Femur (tissue), 1 donor: ENCODE data around the gene CCDC171.
A peak's percentile ranks its signal among the peaks of the same experiment; 100 is the strongest.
"Not testable (repeated sequence)": the region's sequence is repeated elsewhere in the genome, so short reads cannot be mapped to it uniquely, and the experiment has no call there.

Source experiments
- DNase-seq: peaks from one replicate; pipeline ENCODE4 v3.0.0-alpha.2; 2017

The CCDC171 gene

DNA sequence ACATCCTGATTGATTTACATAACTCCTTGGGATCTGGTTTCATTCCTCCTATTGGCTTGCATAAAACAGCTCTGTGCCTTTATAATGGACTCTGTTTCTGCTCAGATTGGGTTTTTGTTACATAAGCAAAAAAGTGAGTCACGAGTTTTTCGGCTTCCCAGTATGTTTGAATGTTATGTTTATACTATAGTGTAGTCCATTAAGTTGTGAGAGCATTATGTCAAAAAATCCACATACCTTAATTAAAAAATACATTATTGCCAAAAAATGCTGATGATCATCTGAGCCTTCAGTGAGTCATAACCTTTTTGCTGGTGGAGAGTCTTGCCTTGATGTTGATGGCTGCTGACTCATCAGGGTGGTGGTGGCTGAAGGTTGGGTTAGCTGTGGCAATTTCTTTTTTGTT, 144.6 kb downstream of the CCDC171 start:
- no peak for DNase-seq

DNA sequence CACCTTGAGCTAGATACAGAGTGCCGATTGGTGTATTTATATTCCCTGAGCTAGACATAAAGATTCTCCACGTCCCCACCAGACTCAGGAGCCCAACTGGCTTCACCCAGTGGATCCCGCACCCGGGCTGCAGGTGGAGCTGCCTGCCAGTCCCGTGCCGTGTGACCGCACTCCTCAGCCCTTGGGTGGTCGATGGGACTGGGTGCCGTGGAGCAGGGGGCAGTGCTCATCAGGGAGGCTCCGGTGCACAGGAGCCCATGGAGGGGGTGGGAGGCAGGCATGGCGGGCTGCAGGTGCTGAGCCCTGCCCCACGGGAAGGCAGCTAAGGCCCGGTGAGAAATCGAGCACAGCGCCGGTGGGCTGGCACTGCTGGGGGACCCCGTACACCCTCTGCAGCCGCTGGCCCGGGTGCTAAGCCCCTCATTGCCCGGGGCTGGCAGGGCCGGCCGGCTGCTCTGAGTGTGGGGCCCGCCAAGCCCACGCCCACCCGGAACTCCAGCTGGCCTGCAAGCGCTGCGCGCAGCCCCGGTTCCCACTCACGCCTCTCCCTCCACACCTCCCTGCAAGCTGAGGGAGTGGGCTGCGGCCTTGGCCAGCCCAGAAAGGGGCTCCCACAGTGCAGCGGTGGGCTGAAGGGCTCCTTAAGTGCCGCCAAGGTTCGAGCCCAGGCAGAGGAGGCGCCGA, 147.2 kb downstream of the CCDC171 start:
- DNase-seq: not testable (repeated sequence)

GRCh38 chr9:15707000-15707399, 154.2 kb downstream of the CCDC171 start:
- DNase-seq: no peak

- DNase-seq: no peak
These were observed 158.7 kb downstream of the CCDC171 start for GRCh38 chr9:15711531-15711930.

DNA sequence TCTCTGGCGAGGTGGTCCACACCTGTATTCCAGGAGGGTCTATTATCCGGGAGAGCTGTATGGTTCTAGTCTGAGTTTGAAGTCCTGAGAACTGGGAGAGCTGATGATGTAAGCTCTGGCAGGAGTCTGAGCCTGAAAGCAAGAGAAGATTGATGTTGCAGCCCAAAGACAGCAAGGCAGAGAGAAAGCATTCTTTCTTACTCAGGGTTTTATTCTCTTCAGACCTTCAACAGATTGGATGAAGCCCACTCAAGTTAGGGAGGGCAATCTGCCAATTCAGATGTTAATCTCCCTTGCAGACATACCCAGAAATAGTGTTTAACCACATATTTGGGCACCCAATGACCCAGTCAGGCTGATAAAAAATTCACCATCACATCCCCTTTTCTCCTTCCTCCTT, 159.1 kb downstream of the CCDC171 start:
- no peak for DNase-seq

DNA sequence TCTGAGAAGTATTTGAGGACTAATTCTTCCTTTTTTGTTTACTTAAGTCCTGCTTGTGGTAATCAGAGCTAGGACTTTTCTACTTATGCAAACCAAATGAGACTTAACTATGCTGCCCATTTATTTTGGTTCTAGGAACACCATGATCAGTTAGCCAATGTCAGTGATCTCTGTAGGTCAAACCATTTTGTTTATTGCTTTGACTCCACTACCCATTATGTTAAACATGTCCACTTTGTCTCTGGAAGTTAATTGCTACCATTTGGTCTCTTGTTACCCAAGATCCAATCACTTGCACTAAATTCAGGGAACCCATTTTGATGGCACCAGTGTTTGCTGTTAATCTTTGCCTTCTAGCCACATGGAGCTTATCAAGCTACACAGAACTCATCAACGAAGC, 161.9 kb downstream of the CCDC171 start:
- DNase-seq: no peak

DNA sequence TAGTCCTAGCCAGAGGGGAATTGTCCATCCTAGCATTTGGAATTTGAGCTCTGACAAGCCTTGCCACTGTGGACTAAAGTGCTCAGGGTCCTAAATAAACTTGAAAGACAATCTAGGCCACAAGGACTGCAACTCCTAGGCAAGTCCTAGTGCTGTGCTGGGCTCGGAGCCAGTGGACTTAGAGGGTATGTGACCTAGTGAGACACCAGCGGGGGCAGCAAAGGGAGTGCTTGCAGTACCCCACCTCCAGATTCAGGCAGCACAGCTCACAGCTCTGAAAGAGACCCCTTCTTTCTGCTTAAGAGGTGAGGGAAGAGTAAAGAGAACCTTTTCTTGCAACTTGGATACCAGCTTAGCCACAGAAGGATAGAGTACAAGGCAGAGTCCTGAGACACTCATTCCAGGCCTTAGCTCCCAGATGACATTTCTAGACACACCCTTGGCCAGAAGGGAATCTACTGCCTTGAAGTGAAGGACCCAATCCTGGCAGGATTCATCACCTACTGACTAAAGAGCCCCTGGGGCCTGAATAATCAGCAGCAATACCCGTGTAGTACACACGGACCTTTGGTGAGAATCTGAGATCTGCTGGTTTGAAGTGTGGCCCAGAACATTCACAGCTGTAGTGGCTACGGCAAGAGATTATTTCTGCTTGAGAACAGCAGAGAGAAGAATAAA, 164.6 kb downstream of the CCDC171 start:
- DNase-seq: no peak

GRCh38 chr9:15718423-15718822, 165.6 kb downstream of the CCDC171 start:
- DNase-seq: no peak

DNA sequence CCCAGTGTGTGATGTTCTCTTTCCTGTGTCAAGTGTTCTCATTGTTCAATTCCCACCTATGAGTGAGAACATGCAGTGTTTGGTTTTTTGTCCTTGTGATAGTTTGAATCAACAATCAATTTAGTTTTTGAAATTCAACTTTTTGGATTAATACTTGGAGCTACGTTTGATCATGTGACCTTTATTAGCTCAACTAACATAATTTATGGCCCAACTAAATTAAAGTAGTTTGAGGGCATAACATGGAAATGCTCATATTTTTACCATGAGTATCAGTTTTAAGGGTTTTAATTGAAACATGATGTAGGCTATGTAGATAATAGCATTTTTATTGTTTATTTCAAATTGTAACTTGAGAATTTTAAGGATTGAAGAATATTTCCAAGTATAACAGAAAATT, 168.0 kb downstream of the CCDC171 start:
- no peak for DNase-seq

GRCh38 chr9:15722888-15723287, 170.0 kb downstream of the CCDC171 start:
- peak; percentile 35 for DNase-seq

DNA sequence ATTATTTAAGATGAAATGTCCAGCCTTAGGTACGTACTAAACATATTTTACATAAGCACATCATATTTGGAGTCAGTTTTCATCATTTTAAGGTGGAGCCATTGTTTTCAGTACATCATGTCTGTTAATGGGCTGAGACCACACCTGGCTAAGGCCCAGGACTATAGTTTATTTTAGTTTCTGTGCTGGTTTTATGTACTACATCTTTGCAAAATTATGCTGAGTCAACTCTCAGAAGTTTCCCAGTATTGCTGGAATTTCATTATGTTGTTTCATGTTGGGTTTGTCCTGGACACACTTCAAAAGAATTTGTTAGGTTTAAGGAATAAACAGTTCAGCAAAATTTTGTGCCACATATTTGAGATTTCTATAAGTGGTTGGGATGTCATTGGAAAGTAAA, 171.2 kb downstream of the CCDC171 start:
- DNase-seq: no peak

- DNase-seq: no peak
These were observed 171.8 kb downstream of the CCDC171 start for GRCh38 chr9:15724612-15725011.

- no peak for DNase-seq
These were observed 173.1 kb downstream of the CCDC171 start for GRCh38 chr9:15725953-15726352.

DNA sequence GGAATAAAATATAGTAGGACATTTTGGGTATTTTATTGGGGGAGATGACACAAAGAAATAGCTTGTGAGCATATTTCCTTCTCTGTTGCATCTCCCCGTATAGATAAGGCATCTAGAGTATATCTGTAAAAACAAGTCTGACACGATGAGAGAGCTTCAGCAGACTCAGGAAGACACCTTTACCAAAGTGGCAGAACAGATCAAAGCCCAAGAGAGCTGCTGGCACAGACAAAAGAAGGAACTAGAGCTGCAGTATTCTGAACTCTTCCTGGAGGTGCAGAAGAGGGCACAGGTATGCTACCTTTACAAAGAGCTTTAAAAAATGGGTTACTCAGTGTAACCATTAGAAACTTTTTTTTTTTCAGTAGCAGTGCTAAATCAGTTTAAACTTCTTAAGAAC, 176.7 kb downstream of the CCDC171 start:
- no peak for DNase-seq

GRCh38 chr9:15735083-15735857, 182.4 kb downstream of the CCDC171 start:
- DNase-seq: no peak

- no peak for DNase-seq
These were observed 183.7 kb downstream of the CCDC171 start for GRCh38 chr9:15736569-15736968.

DNA sequence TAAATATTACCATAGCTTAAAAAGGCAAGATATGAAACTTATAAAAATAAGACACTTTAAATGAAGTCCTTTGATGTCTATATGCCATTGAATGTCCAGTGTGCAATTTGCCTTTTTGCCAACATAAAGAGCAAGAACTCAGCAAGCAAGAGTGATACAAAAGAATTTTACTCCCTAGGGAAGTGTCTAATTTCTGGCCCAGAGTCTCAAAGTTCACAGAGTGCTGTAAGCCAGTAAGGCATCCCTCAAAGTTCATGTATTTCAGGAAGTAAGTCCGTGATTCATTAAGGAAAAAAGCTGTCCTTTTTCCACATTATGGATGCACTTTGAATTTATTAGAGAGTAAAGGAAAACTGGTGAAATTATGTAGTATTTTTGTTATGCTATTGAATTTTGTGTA, 185.2 kb downstream of the CCDC171 start:
- DNase-seq: no peak

GRCh38 chr9:15741015-15741414, 188.2 kb downstream of the CCDC171 start:
- no peak for DNase-seq

GRCh38 chr9:15743512-15743911, 190.7 kb downstream of the CCDC171 start:
- DNase-seq: no peak

DNA sequence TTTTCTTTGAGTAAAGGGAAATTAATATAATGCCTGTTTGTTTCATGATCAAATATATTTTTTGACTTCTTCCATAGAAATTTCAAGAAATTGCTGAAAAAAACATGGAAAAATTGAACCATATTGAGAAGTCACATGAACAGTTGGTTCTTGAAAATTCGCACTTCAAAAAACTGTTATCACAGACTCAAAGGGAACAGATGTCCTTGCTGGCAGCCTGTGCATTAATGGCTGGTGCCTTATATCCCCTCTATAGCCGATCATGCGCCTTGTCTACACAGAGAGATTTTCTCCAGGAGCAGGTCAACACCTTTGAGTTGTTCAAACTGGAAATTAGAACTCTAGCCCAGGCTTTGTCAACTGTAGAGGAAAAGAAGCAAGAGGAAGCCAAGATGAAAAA, 191.4 kb downstream of the CCDC171 start:
- no peak for DNase-seq

DNA sequence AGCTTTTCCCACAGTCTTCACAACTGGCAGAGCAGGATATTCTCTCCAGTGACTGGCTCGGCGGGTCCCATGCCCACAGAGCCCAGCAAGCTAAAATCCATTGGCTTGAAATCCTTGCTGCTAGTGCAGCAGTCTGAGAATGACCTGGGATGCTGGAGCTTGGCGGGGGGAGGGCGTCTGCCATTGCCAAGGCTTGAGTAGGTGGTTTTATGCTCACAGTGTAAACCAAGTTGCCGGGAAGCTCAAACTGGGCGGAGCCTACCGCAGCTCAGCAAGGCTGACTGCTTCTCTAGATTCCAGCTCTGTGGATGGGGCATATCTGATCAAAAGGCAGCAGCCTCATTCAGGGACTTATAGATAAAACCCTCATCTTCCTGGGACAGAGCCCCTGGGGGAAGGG, 194.1 kb downstream of the CCDC171 start:
- no peak for DNase-seq

GRCh38 chr9:15755660-15756059, 202.8 kb downstream of the CCDC171 start:
- DNase-seq: no peak

DNA sequence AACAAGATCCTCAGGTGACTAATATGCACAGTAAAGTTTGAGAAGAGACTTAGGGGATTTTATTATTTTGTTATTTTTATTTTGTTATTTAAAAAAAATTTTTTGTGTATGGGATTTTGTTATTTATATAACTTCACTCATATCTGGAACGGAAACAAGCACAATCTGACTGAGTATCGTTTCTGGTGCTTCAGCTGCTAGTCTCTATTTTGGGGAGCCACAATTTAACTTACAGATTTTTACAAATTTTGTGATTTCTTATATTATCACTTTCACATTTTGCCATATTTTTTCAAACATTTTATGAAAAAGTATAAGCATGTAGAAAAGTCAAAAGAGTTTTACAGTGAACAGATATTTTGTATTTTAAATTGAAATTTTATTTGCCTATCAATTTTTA, 208.7 kb downstream of the CCDC171 start:
- no peak for DNase-seq

DNA sequence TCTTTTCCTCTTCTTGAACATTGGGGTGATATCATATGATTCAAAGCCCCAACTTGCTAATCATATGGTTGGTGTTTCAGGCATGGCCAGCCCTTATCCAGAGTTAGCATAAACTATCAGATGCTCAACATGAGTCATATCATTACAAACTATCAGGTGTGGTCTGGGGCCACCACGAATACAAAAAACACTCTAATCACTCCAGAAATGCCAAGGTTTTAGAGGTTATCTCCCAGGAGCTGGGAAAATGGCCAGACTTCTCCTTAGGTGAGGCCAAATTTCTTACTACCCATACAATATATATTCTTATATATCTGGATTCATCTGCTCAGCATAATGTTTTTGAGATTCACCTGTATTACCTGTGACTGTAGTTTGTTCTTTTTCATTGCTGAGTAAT, 210.5 kb downstream of the CCDC171 start:
- no peak for DNase-seq
